ENCODE data around the gene RBFA.

DNA sequence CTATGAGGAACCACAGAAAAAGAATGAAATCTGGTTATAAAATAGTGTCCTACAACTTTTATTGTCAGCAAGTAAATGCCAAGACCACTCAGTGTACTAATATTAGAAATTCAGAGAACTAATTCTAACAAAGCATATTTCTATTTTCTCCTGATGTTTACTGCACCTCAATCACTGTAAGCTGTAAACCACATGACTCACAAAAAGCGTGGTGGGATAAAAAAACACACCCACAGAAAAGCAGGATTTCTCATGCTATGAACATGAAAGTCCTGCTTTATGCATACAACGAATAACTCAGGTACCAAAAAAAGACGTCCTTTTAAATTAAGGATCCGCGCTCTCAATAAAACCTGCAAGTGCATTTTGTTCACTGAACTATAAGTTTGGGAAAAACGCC is 46.7 kb upstream of the RBFA start:
- TF ChIP-seq EZH2 (IDR thresholded peaks at IDR 0.05; ENCODE audit: borderline replicate concordance) (no peak), EZH2phosphoT487 (IDR thresholded peaks at IDR 0.05; ENCODE audit: low read depth, severe bottlenecking, unreplicated experiment) (no peak)
- TF ChIP-seq, protein P1, sequence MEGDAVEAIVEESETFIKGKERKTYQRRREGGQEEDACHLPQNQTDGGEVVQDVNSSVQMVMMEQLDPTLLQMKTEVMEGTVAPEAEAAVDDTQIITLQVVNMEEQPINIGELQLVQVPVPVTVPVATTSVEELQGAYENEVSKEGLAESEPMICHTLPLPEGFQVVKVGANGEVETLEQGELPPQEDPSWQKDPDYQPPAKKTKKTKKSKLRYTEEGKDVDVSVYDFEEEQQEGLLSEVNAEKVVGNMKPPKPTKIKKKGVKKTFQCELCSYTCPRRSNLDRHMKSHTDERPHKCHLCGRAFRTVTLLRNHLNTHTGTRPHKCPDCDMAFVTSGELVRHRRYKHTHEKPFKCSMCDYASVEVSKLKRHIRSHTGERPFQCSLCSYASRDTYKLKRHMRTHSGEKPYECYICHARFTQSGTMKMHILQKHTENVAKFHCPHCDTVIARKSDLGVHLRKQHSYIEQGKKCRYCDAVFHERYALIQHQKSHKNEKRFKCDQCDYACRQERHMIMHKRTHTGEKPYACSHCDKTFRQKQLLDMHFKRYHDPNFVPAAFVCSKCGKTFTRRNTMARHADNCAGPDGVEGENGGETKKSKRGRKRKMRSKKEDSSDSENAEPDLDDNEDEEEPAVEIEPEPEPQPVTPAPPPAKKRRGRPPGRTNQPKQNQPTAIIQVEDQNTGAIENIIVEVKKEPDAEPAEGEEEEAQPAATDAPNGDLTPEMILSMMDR (IDR thresholded peaks at IDR 0.05; ENCODE audit: poor library complexity) = no peak
